HAP-1 (cell line): ENCODE measurements around the gene GFM1.

Experiments used
- DNase-seq, 2 experiments: peaks; one replicate each; pipeline ENCODE4 v3.0.0-alpha.2; 2016 to 2020; ENCODE audit warnings: low spot score in 2 of 2
- H3K27me3 ChIP-seq: fragments of 250-450 bp; sonication (Bioruptor Pico); 2 replicates; pipeline ENCODE4 v1.5.1; 2020; ENCODE audit warnings: low read depth, mild to moderate bottlenecking, moderate library complexity
- H3K36me3 ChIP-seq: fragments of 250-450 bp; sonication (Bioruptor Pico); replicated peaks from 2 replicates; pipeline ENCODE4 v1.5.1; 2020; ENCODE audit warnings: mild to moderate bottlenecking
- H3K4me1 ChIP-seq: fragments of 250-450 bp; sonication (Bioruptor Pico); 2 replicates; pipeline ENCODE4 v1.5.1; 2020; ENCODE audit warnings: mild to moderate bottlenecking
- H3K4me3 ChIP-seq: fragments of 250-450 bp; sonication (Bioruptor Pico); 2 replicates; pipeline ENCODE4 v1.5.1; 2020; ENCODE audit warnings: mild to moderate bottlenecking, moderate library complexity
- H3K9me3 ChIP-seq: fragments of 250-450 bp; sonication (Bioruptor Pico); 2 replicates; pipeline ENCODE4 v1.5.1; 2020; ENCODE audit warnings: mild to moderate bottlenecking, moderate library complexity
- in situ Hi-C: fragments of 300-500 bp; cut with MboI; formaldehyde crosslinking; loops from 3 replicates; pipeline ENCODE4 v1.14.3; 2020; ENCODE audit warnings: low sequenced_read_pairs, inconsistent platforms, mixed read lengths

GFM1 gene

DNA sequence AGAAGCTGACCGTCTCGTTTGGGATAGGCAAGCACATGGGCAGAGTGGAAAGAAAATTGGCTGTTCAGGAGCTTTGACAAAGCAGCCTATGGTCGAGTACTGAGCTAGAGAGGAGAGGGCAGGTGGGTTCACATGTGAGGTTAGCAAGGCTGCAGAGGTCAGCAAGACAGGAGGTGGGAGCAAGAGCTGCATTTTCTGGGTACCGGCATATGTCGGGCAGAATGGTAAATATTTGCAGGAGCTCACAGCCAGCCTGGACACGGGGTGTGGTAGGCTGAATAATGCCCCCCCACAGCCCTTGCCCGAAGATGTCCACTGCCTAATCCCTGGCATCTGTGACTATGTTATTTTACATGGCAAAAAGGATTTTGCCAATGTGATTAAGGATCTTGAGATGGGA lies 79.7 kb downstream of the GFM1 start:
- Histone ChIP-seq H3K4me1 (no peaks in the 10 kb centered on the region), H3K36me3 (no peaks in the 10 kb centered on the region)
- in situ Hi-C loops = no loop called here

DNA sequence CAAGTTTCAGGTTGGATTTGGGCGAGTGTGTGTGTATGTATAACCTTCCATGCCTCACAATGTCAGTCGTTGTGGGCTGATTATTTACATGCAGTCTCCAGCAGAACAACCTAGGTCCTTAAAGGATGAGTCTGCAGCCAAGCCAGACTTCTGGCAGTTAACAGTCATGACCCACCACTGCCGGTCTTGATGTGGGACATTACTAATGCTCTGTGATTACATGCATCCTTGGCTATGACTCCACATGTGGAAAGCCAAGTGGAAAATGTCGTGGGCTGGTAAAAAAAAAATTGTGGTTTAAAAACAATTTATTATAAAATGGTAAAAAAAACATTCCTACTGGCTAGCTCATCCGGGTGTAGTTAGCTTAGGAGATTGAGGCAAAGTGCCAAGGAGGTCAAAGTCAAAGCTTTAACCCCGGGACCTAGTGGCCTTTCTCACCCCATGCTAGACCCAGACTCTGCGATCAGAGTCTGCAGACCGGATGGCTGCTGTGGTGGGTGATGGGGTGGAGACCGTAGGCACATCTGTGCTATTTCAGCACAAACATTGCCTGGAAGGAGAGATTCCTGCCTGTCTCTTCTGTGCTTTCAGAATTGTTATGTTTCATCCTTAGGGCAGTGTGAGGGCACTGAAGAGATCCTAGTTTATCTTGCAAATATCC lies 81.2 kb downstream of the GFM1 start:
- Histone ChIP-seq H3K36me3 (no peaks in the 10 kb centered on the region), H3K4me1 (no peaks in the 10 kb centered on the region), H3K4me3 (no peak overlapping the region), H3K9me3 (no peaks in the 10 kb centered on the region), H3K27me3 (no peaks in the 10 kb centered on the region)
- no peak for DNase-seq
- in situ Hi-C loops = no loop called here

More for the DNA sequence above, 79.7 kb downstream of the GFM1 start:
- Histone ChIP-seq H3K9me3 (no peaks in the 10 kb centered on the region), H3K27me3 (no peaks in the 10 kb centered on the region), H3K4me3 (no peak overlapping the region)
- DNase-seq = no peak

DNA sequence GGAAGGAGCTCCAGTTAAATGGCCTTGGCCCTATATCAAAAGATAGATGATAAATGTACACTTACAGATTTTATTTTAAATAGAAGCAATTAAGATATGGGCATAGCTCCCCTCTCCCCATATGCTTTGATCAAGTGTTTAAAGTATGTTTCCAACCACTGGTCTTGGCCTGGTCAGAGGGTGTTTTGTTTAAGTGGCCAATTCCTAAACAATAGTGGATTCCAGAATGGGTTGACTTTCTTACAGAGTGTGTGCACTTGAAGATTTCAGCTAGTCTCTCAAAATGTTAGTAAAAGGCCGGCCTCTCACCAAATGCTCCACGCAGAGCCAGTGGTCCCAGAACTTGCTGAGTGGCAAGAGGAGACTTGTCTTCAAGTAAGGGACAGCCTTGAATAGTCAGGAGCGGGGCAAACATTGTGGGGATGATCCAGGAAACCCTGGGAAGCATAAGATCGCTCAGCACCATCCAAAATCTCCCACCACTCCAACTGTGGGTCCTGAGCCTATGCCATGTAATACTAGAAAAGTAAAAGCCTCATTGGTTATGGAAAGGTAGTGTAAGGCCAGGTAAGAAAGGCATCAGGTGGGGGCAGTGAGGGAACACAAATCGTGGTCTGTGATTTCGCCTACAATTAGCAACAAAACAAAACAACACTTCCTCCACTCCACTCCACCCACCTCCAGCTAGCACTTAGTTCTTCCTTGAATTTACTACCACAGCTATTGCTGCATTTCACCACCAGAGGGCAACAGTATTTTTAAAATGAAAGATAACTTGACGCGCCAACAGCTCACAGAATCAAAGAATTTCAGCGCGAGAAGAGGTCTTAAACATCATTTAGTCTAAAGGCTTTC lies 83.1 kb downstream of the GFM1 start:
- peak; percentile 53 to 61 for DNase-seq
- H3K36me3 ChIP-seq = no peaks in the 10 kb centered on the region

DNA sequence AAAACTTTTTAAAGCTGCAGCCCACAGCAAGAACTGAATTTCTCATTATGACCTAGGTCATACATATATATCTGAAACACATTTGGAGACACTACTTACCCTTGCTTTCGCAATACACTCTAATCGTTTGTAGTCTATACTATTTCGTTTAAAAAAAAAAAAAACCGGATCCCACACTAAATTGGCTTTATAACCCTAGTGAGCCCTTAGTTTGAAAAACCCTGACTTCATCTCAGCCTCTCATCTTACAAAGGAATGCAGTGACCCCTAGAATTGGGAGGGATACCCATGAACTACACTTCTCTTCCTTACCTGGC lies 83.7 kb downstream of the GFM1 start:
- in situ Hi-C loops = no loop called here
- Histone ChIP-seq H3K36me3 (no peaks in the 10 kb centered on the region), H3K27me3 (no peaks in the 10 kb centered on the region), H3K9me3 (no peaks in the 10 kb centered on the region), H3K4me3 (no peak overlapping the region), H3K4me1 (no peaks in the 10 kb centered on the region)
- DNase-seq = no peak

More for the DNA sequence above, 83.1 kb downstream of the GFM1 start:
- Histone ChIP-seq H3K9me3 (no peaks in the 10 kb centered on the region), H3K27me3 (no peaks in the 10 kb centered on the region), H3K4me1 (no peaks in the 10 kb centered on the region), H3K4me3 (no peak overlapping the region)
- in situ Hi-C loops = no loop called here

DNA sequence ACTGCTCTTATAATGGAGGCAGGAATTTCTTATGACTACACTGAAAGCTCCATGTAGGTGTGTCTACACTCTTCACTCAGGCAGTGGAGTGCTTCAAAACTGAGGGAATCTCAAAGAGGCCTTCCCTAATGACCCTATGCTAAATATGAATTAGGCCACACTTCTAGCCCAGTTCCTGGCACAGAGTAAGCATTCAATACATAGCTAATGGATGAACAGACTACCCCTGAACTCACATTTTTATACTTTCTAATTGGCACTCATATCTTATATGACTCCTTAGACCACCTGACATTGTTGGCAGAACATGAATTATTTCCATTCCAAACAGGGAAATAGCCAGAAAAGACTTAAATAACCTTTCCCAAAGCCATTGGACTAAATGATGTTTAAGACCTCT lies 84.5 kb downstream of the GFM1 start:
- H3K4me3 ChIP-seq = no peak overlapping the region
- H3K27me3 ChIP-seq = no peaks in the 10 kb centered on the region
- in situ Hi-C loops = no loop called here
- H3K4me1 ChIP-seq = no peaks in the 10 kb centered on the region
- DNase-seq = no peak
- H3K9me3 ChIP-seq = no peaks in the 10 kb centered on the region
- no peaks in the 10 kb centered on the region for H3K36me3 ChIP-seq

DNA sequence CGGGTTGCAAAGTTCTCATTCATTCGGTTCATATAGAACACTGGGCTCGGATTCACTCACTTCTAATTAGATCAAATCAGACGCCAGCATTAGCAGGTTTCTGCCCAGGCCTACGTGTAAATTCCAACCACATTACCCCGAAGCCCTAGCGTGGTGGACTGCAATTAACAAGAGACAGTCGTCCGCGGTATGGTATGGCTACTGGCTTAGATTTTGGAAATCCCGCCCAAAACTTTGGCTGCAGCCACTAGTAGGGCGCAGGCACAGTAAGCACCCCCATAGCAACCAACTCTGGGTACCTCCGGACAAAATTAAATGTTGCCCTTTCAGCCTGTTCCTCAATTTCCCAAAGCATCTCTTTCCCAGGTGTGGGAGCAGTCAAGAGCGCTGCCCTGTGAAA lies 87.2 kb downstream of the GFM1 start:
- Histone ChIP-seq H3K27me3 (no peaks in the 10 kb centered on the region), H3K4me3 (no peak overlapping the region), H3K36me3 (no peaks in the 10 kb centered on the region), H3K4me1 (no peaks in the 10 kb centered on the region), H3K9me3 (no peaks in the 10 kb centered on the region; the same call in 1 of the 2 replicates)
- DNase-seq = no peak
- in situ Hi-C loops = no loop called here

DNA sequence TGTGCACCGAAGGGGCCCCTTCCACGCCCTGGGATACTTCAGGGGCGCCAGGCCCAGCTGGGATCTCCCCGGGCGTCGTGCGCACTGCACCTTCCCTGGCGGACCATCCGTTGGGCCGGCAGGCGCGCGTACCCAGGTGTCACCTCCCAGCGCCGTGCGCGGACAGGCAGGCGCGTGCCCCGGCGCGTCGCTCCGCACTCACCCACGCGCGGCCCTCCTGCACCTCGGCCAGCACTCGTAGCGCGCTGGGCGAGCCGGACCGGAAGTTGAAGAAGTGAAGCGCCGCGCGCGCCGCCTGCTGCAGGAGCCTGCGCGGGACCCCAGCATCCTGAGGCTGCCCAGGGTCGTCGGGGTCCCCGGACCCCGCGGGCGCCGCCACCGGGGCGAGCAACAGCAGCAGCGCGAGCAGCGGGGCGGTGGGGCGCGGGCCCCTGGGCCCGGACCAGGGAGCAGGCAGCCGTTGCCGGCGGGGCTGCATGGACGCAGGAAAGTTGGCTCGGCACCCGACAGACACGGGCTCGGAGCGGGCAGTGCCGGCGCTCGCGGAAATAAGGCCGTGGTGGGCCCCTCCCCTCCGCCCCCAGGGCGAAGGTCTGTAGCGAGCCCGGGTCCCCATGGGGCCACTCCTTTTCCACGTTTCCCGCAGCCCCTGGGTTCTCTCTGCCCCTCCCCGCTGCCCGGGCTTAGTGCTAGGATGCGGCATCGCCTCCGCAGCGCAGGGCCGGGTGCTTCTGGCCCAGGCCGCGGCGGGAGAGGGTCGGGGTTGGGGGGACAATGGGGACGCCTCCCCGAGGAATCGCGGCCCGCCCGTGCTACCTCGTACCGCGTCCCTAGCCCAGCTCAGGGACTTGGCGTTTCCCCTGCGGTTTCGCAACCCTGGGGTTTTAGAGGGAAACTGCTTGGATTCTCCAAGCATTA lies 87.9 kb downstream of the GFM1 start, which contains the start of gene RARRES1:
Gene RARRES1, minus strand, starts transcription at position 520 of the 918 bp plus-strand sequence. Its CDS starts 42 bp downstream, at position 478.
- no peaks in the 10 kb centered on the region for H3K4me1 ChIP-seq
- H3K9me3 ChIP-seq = no peaks in the 10 kb centered on the region; the same call in 1 of the 2 replicates
- no peaks in the 10 kb centered on the region for H3K36me3 ChIP-seq
- in situ Hi-C loops = no loop called here
- H3K4me3 ChIP-seq = no peak within 1 kb of the TSS
- no peaks in the 10 kb centered on the region for H3K27me3 ChIP-seq
- no peak for DNase-seq

DNA sequence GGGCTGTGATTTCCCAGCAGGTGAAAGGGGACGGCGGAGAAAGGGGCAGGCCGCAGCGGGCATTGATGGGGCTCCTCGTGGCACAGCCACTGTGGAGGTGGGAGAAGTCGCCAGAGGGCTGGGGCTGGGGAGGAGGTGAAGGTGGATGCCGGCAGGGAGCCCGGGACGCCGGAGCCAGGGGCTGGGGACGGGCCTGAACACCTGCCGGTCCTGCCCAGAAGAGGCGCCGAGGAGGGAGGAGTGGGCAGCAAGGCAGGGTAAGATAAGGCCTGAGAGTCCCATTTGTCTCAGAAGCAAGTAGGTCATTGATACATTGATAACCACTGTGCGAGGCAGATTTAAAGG lies 88.5 kb downstream of the GFM1 start:
- no peak for DNase-seq
- no peaks in the 10 kb centered on the region for H3K27me3 ChIP-seq
- no peak overlapping the region for H3K4me3 ChIP-seq
- H3K36me3 ChIP-seq = no peaks in the 10 kb centered on the region
- in situ Hi-C loops = no loop called here
- no peaks in the 10 kb centered on the region for H3K4me1 ChIP-seq
- H3K9me3 ChIP-seq = no peaks in the 10 kb centered on the region; the same call in 1 of the 2 replicates

DNA sequence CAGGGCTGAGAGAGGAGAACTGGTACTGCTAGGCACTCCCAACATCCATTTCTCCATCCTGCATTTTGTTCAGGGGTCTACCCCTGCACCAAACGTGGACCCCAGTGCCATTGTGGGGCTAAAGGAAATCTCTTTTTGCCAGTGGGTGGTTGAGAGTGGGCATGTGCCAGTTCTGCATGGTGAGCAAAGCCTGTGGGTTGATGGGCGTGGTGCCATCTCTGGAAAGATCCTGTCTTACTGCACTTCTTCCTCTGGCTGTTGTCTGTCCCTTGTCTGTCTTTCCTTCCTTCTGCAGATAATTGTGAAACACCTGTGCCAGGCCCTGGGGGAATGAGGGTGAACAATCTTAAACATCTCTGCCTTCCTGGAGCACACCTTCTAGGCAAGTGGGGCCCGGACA lies 89.3 kb downstream of the GFM1 start:
- in situ Hi-C loops = no loop called here
- Histone ChIP-seq H3K4me1 (no peaks in the 10 kb centered on the region), H3K36me3 (no peaks in the 10 kb centered on the region), H3K9me3 (no peaks in the 10 kb centered on the region; the same call in 1 of the 2 replicates), H3K27me3 (no peaks in the 10 kb centered on the region), H3K4me3 (no peak overlapping the region)
- no peak for DNase-seq

DNA sequence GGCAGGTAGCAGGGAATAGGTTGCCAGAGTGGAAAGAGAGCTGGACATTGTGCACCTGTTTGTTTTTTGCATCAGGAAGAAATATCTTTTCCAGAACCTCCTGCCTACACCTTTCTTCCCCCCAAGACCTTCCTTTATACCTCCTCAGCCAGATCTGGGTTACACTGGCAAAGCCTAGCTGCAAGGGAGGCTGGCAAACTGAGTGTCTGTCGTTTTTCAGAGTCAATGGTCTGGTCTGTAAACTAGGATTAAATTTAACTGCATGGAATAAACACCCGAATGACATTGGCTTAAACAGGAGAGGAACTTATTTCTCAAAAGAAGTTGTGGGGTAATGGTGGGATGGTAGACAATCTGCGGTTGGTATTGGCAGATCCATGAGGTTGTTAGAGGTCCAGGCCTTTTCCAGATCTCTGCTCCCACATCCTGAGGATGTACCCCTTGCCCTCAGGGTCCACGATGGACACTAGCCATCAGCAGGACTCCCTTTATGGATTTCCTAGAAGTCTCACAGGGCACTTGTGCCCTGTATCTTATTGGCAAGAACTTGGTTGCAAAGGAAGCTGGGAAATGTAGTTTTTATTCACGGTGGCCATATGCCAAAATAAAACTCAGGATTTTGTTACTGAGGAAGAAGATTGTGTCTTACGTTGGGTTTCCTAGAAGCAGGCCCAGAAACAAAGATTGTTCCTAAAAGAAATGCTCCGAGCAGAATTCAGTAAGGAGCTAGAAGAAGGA lies 91.1 kb downstream of the GFM1 start:
- Histone ChIP-seq H3K4me3 (no peak overlapping the region), H3K36me3 (no peaks in the 10 kb centered on the region), H3K4me1 (no peaks in the 10 kb centered on the region), H3K27me3 (no peaks in the 10 kb centered on the region), H3K9me3 (no peaks in the 10 kb centered on the region; the same call in 1 of the 2 replicates)
- DNase-seq = no peak
- in situ Hi-C loops = no loop called here

DNA sequence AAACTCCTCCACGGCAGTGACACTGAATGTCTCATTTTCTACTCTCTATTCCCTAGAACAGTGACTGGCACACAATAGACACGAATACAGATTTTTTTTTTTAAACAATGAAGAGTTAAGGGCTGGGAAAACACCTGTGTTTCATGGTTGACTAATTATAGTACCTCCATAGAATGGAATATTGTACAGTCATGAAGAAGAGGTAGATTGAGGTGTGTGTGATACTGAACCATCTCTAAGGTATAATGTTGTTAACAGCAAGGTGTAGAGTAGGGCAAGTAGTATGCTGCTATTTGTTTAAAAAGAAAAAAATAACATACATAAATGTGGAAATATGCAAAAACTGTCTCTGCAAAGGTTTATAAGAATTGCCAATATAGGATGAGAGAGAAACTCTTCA lies 93.1 kb downstream of the GFM1 start:
- Histone ChIP-seq H3K4me3 (no peak overlapping the region), H3K9me3 (no peaks in the 10 kb centered on the region; the same call in 1 of the 2 replicates), H3K27me3 (no peaks in the 10 kb centered on the region), H3K36me3 (no peaks in the 10 kb centered on the region), H3K4me1 (no peaks in the 10 kb centered on the region)
- in situ Hi-C loops = no loop called here
- no peak for DNase-seq

DNA sequence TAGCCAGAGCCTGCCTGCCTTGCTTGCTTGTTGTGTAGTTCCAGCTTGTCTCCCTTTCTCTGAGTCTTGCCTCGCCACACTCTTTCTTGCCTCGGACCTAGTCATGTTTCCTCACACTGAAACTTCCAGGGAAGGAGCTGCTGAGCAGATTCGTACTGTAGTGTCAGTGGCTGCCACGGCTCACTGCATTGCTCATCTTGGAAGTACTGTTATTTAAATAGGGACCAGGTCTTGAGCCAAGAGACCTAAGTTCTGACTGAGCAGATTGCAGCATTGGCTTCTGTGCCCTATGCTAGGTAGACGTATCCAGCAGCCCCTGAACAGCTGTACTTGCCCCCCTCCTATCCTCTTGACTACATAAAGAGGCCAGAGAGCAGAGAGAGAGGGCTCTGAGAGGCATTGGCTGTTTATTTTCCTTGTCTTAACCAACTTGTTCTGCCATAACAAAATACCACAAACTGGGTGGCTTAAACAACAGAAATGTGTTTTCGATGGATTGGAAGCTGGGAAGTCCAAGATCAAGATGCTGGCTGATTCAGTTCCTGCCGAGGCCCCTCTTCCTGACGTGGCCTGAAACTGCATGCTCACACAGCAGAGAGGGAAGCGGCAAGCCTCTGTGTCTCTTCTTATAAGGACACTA lies 93.8 kb downstream of the GFM1 start:
- no peak for DNase-seq
- Histone ChIP-seq H3K4me1 (no peaks in the 10 kb centered on the region), H3K9me3 (no peaks in the 10 kb centered on the region; the same call in 1 of the 2 replicates), H3K27me3 (no peaks in the 10 kb centered on the region), H3K4me3 (no peak overlapping the region), H3K36me3 (no peaks in the 10 kb centered on the region)
- in situ Hi-C loops = no loop called here

DNA sequence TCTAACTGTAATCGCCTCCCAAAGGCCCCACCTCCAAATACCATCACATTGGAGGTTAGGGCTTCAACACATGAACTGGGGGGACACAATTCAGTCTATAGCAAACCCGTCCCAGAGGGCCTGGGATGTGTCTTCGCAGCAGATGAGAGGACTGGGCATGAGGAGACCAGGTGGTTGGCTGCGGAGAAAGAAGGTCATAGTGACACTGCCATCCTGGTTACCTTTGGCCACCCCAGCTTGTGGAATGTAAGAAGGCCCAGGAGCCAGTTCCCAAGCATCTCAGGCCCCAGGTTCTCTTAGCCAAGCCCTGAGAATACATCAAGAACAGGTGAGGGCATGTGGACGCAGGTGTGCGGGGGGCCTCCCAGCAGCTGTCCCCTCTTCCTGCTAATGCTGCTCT lies 94.3 kb downstream of the GFM1 start:
- Histone ChIP-seq H3K4me3 (no peak overlapping the region), H3K4me1 (no peaks in the 10 kb centered on the region), H3K27me3 (no peaks in the 10 kb centered on the region), H3K36me3 (no peaks in the 10 kb centered on the region), H3K9me3 (no peaks in the 10 kb centered on the region; the same call in 1 of the 2 replicates)
- in situ Hi-C loops = no loop called here
- DNase-seq = no peak
